ENCODE results near the gene TMEM141.
A peak's percentile ranks its signal among the peaks of the same experiment; 100 is the strongest.

The TMEM141 gene

GRCh38 chr9:136814725-136815421 lies 23.7 kb downstream of the TMEM141 start:
- DNase-seq (ENCODE audit: low spot score), result no peak

GRCh38 chr9:136815422-136815782 lies 24.3 kb downstream of the TMEM141 start:
- no peak for DNase-seq (ENCODE audit: low spot score)

GRCh38 chr9:136820971-136821825 lies 30.1 kb downstream of the TMEM141 start:
- peak; percentile 69 for DNase-seq (ENCODE audit: low spot score)

DNA sequence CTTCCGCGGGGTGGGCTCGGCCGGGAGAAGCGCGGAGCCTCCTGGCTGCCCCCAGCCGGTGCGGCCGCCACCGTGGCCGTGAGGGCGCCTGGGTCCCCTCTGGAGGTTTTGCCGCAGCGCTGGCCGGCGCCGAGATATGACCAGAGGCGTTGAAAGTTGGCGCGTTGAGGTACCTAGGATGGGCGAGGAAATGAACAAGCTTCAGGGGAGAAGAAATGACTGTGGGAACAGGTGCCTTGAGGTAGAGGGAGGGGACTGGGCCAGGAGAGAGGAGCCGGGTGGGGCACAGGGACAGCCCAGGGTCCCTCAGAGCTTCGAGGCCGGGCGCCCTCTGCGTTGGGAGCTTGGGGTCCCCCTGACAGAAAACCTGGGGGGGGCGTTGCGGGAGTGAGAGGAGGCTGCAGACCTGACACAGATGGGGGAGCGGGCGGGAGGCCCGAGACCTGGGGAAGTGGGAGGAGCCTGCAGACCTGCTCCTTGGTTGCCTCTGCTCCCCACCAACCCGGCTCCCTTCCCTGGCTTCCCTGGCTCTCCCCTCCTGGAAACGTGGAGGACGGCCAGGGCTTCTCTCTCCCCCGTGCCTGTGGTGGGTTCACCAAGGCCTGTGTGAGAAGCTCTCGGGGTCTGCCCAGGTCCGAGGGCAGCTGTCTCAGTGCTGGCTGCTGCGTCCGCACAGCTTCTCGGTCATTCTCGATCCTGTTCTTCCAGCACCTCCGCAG lies 30.8 kb downstream of the TMEM141 start:
- no peak for DNase-seq (ENCODE audit: low spot score)

GRCh38 chr9:136823136-136824046 lies 32.2 kb downstream of the TMEM141 start:
- no peak for DNase-seq (ENCODE audit: low spot score)

DNA sequence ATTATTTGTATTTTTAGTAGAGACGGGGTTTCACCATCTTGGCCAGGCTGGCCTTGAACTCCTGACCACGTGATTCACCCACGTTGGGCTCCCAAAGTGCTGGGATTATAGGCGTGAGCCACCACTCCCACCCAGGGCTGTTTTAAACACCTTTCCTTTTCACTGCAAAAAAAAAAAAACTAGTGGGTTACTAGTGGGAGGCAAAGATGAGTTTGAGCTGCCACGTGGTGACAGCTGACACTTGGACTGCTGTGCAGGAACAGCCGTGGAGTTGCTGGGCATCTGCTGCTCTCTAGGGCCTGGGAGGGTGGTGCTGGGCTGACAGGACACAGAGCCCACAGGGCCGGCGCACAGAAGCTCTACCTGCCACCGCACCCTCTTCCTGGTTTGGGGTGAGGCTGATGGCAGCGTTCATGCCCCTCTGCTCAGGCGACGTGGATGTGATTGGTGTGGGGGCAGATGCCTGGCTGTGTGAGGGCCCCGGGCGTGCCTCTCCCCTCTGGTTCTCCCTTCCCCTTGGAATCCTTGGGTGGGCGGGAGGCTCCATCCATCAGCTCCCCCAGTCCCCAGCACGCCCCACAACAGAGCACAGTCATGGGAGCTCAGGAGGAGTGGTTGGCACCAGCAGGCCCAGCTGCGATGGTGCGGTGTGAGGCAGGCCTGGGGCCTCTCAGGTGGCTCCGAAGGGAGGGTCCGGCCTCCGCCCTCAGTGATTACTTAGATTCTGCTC lies 33.5 kb downstream of the TMEM141 start:
- no peak for DNase-seq (ENCODE audit: low spot score)

GRCh38 chr9:136825295-136826187 lies 34.4 kb downstream of the TMEM141 start:
- no peak for DNase-seq (ENCODE audit: low spot score)

DNA sequence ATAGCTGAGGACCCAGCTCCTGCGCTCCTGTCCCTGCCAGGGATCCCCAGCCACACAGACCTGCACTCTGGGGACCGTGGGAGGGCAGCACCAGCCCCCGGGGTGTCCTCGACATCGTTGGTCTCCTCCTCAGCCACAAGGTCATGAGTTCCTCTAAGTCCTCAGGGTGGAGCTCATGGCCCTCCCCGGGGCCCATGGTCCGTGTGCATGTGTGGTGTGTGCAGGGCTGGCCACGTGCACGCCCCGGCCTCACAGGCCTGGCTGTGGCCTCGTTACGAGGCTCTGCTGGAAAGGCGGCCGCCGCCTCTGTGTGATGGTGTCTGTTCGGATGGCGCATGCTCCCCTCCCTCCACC lies 35.0 kb downstream of the TMEM141 start:
- DNase-seq (ENCODE audit: low spot score), result no peak

GRCh38 chr9:136826703-136827582 lies 35.8 kb downstream of the TMEM141 start:
- DNase-seq (ENCODE audit: low spot score), result no peak

DNA sequence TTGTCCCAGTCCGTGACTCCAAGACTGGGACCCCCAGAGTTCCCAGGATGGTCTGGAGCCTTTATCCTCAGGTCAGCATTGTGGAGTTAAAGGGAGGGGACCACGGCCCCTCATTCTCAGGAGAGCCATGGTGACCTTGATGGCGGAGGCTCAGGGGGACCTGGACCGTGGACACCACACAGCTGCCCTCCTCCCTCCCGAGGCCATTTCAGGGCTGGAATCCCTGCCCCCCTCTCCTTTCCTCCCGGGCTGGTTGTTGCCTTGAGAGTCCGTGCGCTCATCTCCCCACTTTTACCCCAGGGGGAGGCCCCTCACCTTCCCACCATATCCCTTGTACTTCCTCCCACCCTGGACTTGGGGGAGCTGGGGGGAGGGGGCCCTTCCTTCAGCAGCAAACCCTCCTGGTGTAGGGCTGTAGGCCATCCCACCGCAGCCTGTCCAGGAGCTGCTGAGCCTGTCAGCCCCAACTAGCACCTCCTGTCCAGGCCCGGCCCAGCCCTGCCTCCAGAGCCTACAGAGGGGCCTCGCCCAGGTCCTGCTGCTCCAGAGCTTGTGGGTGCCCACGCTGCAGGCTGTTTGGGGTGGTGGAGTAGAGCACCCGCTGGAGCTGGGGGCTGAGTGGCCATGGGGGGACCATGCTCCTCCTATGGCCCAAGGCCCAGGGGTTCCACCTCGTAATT lies 36.8 kb downstream of the TMEM141 start:
- DNase-seq (ENCODE audit: low spot score), result no peak

DNA sequence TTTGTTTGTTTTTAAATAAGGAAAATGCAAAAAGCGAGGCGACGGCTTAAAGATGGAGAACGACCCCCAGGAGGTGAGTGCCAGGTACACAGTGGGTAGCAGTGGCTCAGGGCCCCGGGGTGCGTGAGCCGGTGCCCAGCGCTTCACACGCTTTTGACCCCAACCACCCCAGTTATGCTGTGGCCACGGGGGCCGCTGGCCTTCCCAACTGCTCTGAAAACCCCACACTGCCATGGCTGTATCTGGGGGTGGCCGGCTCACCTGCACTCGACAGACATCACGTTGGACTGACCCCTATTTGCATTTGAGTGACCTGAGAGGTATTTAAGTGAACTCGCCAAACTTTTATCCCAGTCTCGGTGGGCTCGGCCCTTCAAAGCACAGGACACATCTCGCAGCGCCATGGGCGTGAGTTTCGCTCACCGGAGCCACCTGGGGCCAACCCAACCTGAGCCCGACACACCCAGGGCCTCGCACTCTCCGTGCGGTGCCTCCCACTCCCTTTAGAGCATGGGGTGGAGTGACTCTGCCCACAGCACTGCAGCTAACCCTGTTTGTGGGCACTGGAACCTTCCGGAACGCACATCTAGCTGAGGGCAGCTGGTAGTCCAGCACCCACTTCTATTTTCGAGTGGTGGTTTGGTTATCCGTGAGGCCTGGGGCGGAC lies 37.5 kb downstream of the TMEM141 start:
- no peak for DNase-seq (ENCODE audit: low spot score)

DNA sequence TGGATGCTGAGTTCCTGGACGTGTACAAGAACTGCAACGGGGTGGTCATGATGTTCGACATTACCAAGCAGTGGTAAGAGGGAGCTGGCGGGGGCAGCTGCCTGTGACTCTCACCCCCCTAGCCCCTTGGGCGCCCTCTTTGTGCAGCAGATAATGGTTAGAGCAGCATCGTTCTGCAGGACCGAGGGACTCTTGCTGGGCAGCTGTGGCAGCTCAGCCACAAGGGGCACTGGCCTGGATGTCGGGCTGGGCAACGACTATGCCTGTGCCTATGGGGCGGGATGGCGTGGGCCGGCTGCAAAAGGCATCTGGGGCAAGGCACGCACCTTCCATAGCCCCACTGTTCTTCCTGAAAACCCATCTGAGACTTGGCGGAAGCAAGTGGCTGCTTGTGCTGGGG lies 38.3 kb downstream of the TMEM141 start:
- DNase-seq (ENCODE audit: low spot score), result no peak

- DNase-seq (ENCODE audit: low spot score), result no peak
Measured at GRCh38 chr9:136829981-136830885, 39.1 kb downstream of the TMEM141 start.

- DNase-seq (ENCODE audit: low spot score), result no peak
Measured at GRCh38 chr9:136831002-136831719, 40.0 kb downstream of the TMEM141 start.

- no peak for DNase-seq (ENCODE audit: low spot score)
Measured at GRCh38 chr9:136831720-136832104, 40.6 kb downstream of the TMEM141 start.

DNA sequence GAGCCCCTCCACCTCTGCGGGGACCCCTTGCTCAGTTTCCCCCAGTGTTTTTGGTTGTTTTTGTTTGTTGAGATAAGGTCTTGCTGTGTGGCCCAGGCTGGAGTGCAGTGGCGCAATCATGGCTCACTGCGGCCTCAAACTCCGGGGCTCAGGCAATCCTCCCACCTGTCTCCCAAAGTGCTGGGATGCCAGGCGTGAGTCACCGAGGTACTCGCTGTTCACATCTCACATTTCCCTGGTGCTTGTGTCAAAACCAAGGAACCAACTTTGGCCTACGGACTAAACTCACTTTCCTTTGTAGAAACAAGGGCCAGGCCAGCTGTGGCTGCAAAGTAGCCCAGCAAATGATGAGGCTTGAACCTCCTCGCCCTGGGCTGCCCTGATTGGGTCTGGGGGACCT lies 41.4 kb downstream of the TMEM141 start:
- no peak for DNase-seq (ENCODE audit: low spot score)
